HCT116 (cell line): ENCODE results near the gene DNAH5. TPM values are rescaled to one million over a fixed set of nuclear protein-coding genes. Genes with fewer than 3 reads are reported as not detected.

Experiments used
- ATAC-seq: fragments of 200-7000 bp; cut with Tn5 transposase; 2 replicates; pipeline ENCODE4 v1.9.1; 2020; ENCODE audit warnings: mild to moderate bottlenecking, moderate library complexity
- BruUV-seq: library from RNA; stranded (reverse); fragments of 400-500 nt; replicated peaks from 2 replicates; lab custom pipeline; 2021; lab: Mats Ljungman, UMichigan
- CTCF ChIA-PET: fragments of 300-600 bp; sonication (Branson Sonifier 250); formaldehyde crosslinking; loops from one replicate; lab custom pipeline; 2021; ENCODE audit warnings: antibody characterized with exemption; lab: Charles Lee
- POLR2A ChIA-PET: fragments of 300-600, 350-600 bp; sonication (Branson Sonifier 250); formaldehyde crosslinking; loops from one replicate; lab custom pipeline; 2021; ENCODE audit warnings: antibody characterized with exemption; lab: Charles Lee
- RAD21 ChIA-PET, 2 experiments: fragments of 300-600 bp; sonication (Branson Sonifier 250); formaldehyde crosslinking; loops; one replicate each; lab custom pipeline; 2023; ENCODE audit warnings: low total read pairs in 2 of 2; ENCODE audit not compliant: uncharacterized antibody in 2 of 2, unreplicated experiment in 2 of 2, low non-redundant PET in 1 of 2; lab: Charles Lee
- DNase-seq: peaks from one replicate; pipeline ENCODE4 v3.0.0-alpha.2; 2010; ENCODE audit warnings: low read depth, low spot score
- H2AFZ ChIP-seq: fragments of 200-600 bp; shearing (Covaris generic), sonication (generic); 2 replicates; pipeline ENCODE4 v1.6.1; 2017; ENCODE audit warnings: low read depth, mixed run types, mixed read lengths, antibody characterized with exemption, low read length; ENCODE audit not compliant: poor library complexity, severe bottlenecking
- H3K27ac ChIP-seq: 2 replicates; pipeline ENCODE4 v1.5.1; 2012; ENCODE audit warnings: low read depth, low read length
- H3K27me3 ChIP-seq: fragments of 200-600 bp; sonication (generic); 2 replicates; pipeline ENCODE4 v1.6.1; 2016; ENCODE audit warnings: mixed run types, low read length, mixed read lengths; ENCODE audit not compliant: insufficient read depth
- H3K36me3 ChIP-seq, 2 experiments: fragments of 200-500 bp in 1 of 2; fragments of 200-600 bp in 1 of 2; sonication (Bioruptor generic) in 1 of 2; sonication (generic) in 1 of 2; 2 replicates each; pipeline versions ENCODE4 v1.5.1 to v1.6.1; 2014 to 2016; ENCODE audit warnings: low read length in 2 of 2, inconsistent platforms in 1 of 2, mixed read lengths in 1 of 2, mixed run types in 1 of 2; ENCODE audit not compliant: insufficient read depth in 2 of 2, control insufficient read depth in 1 of 2
- H3K4me1 ChIP-seq, 2 experiments: fragments of 200-600 bp in 1 of 2; sonication (generic) in 1 of 2; 2 replicates each; pipeline versions ENCODE4 v1.5.1 to v1.6.1; 2012 to 2017; ENCODE audit warnings: low read length in 2 of 2, inconsistent platforms in 1 of 2, mild to moderate bottlenecking in 1 of 2, mixed read lengths in 1 of 2, mixed run types in 1 of 2, moderate library complexity in 1 of 2; ENCODE audit not compliant: insufficient read depth in 2 of 2, control insufficient read depth in 1 of 2
- H3K4me2 ChIP-seq: fragments of 200-600 bp; sonication (generic); 2 replicates; pipeline ENCODE4 v1.6.1; 2017; ENCODE audit warnings: mixed run types, low read length, mixed read lengths
- H3K4me3 ChIP-seq, 2 experiments: fragments of 200-600 bp in 1 of 2; sonication (generic) in 1 of 2; replicated peaks in 1 of 2; 2 replicates each; pipeline ENCODE4 v1.5.1; 2011 to 2016; ENCODE audit warnings: low read length in 2 of 2, control low read depth in 1 of 2, low read depth in 1 of 2, mild to moderate bottlenecking in 1 of 2, mixed read lengths in 1 of 2, mixed run types in 1 of 2
- H3K79me2 ChIP-seq: fragments of 200-600 bp; sonication (generic); 2 replicates; pipeline ENCODE4 v1.6.1; 2017; ENCODE audit warnings: mild to moderate bottlenecking, mixed run types, low read length, moderate library complexity, mixed read lengths; ENCODE audit not compliant: insufficient read depth
- H3K9ac ChIP-seq: fragments of 200-600 bp; sonication (generic); 2 replicates; pipeline ENCODE4 v1.6.1; 2016; ENCODE audit warnings: low read length, mixed read lengths
- H3K9me2 ChIP-seq: fragments of 200-600 bp; sonication (generic), shearing (Covaris generic); 2 replicates; pipeline ENCODE4 v1.6.1; 2017; ENCODE audit warnings: mixed run types, mild to moderate bottlenecking, moderate library complexity; ENCODE audit not compliant: insufficient read depth
- H3K9me3 ChIP-seq, 2 experiments: fragments of 200-500 bp in 1 of 2; fragments of 200-600 bp in 1 of 2; sonication (Bioruptor generic) in 1 of 2; sonication (generic) in 1 of 2; 2 replicates each; pipeline ENCODE4 v1.6.1; 2014 to 2017; ENCODE audit warnings: low read length in 2 of 2, mixed read lengths in 2 of 2, inconsistent platforms in 1 of 2, low read depth in 1 of 2, mild to moderate bottlenecking in 1 of 2, mixed run types in 1 of 2, moderate library complexity in 1 of 2; ENCODE audit not compliant: control insufficient read depth in 1 of 2, insufficient read depth in 1 of 2
- H4K20me1 ChIP-seq: fragments of 200-600 bp; sonication (generic), shearing (Covaris generic); 2 replicates; pipeline ENCODE4 v1.6.1; 2017; ENCODE audit warnings: mixed run types, mild to moderate bottlenecking, moderate library complexity; ENCODE audit not compliant: insufficient read depth
- CTCF ChIP-seq, 3 experiments: fragments of 200-600 bp in 1 of 3; sonication (generic) in 1 of 3; IDR thresholded peaks in 2 of 3; conservative IDR thresholded peaks in 1 of 3; 2 replicates each; pipeline ENCODE4 v1.5.1; 2012 to 2017; ENCODE audit warnings: low read depth in 2 of 3, low read length in 2 of 3, antibody characterized with exemption in 1 of 3, borderline replicate concordance in 1 of 3, control low read depth in 1 of 3, mild to moderate bottlenecking in 1 of 3, mixed read lengths in 1 of 3, mixed run types in 1 of 3, moderate library complexity in 1 of 3; ENCODE audit not compliant: insufficient read depth in 1 of 3
- EGR1 ChIP-seq: IDR thresholded peaks from 2 replicates; pipeline ENCODE4 v1.6.1; 2012; ENCODE audit warnings: low read depth
- EZH2 ChIP-seq: fragments of 200-600 bp; sonication (generic); IDR thresholded peaks from 2 replicates; pipeline ENCODE4 v1.6.1; 2017; ENCODE audit warnings: antibody characterized with exemption, mixed run types
- JUND ChIP-seq: IDR thresholded peaks from 2 replicates; pipeline ENCODE4 v1.6.1; 2012
- POLR2AphosphoS5 ChIP-seq: IDR thresholded peaks from 2 replicates; pipeline ENCODE4 v1.6.1; 2011; ENCODE audit warnings: mild to moderate bottlenecking, low read depth, low read length, moderate library complexity
- YY1 ChIP-seq: IDR thresholded peaks from 2 replicates; pipeline ENCODE4 v1.6.1; 2011; ENCODE audit warnings: low read length, low read depth, moderate library complexity, mild to moderate bottlenecking; ENCODE audit not compliant: insufficient replicate concordance; ENCODE audit errors: extremely low read depth
- ZBTB33 ChIP-seq: IDR thresholded peaks from 2 replicates; pipeline ENCODE4 v1.6.1; 2011; ENCODE audit warnings: mild to moderate bottlenecking, low read length, moderate library complexity; ENCODE audit not compliant: insufficient replicate concordance; ENCODE audit errors: extremely low read depth
- intact Hi-C: fragments of 100-400 bp; cut with micrococcal nuclease; formaldehyde crosslinking; loops from 2 replicates; pipeline ENCODE4 v1.10.0; 2022
- total RNA-seq: library from RNA; stranded (reverse); gene quantifications from one replicate; pipeline ENCODE4 v1.2.1, GENCODE V29; 2021; ENCODE audit not compliant: unreplicated experiment
- TF ChIP-seq, protein P1 (sequence below): IDR thresholded peaks from 2 replicates; pipeline ENCODE4 v1.6.1; 2012
- TF ChIP-seq, protein P2 (sequence below): IDR thresholded peaks from 2 replicates; pipeline ENCODE4 v1.6.1; 2012; ENCODE audit warnings: low read depth

DNAH5 gene
- total RNA-seq, 1 experiment from 2014 or later = 0.37 TPM

DNA sequence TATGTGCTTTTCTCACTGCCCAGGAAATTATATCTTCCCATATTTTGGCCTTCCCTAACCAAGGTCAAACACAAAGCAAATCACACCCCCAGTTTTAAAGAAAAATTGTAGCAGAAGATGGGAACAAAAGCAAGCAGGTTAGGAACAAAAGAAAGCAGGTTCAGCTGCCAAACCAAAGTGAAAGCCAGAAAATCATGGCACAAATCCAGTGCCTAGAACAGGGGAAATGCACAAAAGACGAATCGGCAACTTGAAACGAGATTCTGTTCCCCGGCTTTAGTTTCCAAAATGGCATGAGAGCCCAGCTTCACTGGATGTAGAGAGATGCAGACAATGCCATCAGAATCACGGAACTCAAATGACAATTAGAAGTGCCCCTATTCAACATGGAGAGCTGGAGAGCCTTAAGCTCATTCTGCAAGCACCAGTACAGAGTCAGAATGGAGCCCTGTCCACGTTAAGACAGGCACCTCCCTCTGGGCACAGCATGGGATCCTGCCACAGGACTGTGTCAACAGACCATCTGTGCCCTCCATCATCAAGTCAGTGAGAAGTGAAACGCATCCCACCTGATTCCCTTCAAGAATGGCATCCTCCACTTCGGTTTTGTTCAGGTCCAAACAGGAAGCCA is 13.8 kb downstream of the DNAH5 start:
- no peak for TF ChIP-seq YY1
- TF ChIP-seq, protein P1, sequence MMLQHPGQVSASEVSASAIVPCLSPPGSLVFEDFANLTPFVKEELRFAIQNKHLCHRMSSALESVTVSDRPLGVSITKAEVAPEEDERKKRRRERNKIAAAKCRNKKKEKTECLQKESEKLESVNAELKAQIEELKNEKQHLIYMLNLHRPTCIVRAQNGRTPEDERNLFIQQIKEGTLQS = no peak
- TF ChIP-seq, protein P2, sequence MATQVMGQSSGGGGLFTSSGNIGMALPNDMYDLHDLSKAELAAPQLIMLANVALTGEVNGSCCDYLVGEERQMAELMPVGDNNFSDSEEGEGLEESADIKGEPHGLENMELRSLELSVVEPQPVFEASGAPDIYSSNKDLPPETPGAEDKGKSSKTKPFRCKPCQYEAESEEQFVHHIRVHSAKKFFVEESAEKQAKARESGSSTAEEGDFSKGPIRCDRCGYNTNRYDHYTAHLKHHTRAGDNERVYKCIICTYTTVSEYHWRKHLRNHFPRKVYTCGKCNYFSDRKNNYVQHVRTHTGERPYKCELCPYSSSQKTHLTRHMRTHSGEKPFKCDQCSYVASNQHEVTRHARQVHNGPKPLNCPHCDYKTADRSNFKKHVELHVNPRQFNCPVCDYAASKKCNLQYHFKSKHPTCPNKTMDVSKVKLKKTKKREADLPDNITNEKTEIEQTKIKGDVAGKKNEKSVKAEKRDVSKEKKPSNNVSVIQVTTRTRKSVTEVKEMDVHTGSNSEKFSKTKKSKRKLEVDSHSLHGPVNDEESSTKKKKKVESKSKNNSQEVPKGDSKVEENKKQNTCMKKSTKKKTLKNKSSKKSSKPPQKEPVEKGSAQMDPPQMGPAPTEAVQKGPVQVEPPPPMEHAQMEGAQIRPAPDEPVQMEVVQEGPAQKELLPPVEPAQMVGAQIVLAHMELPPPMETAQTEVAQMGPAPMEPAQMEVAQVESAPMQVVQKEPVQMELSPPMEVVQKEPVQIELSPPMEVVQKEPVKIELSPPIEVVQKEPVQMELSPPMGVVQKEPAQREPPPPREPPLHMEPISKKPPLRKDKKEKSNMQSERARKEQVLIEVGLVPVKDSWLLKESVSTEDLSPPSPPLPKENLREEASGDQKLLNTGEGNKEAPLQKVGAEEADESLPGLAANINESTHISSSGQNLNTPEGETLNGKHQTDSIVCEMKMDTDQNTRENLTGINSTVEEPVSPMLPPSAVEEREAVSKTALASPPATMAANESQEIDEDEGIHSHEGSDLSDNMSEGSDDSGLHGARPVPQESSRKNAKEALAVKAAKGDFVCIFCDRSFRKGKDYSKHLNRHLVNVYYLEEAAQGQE = no peak
- POLR2A ChIA-PET = no interaction called here
- RAD21 ChIA-PET = no interaction called here
- H3K27ac ChIP-seq = no peak overlapping the region
- intact Hi-C loops = no loop called here
- H3K79me2 ChIP-seq = no peaks in the 10 kb centered on the region
- no peak overlapping the region for H2AFZ ChIP-seq
- DNase-seq = no peak
- H3K9me3 ChIP-seq = no peaks in the 10 kb centered on the region
- no peaks in the 10 kb centered on the region for H3K36me3 ChIP-seq
- H4K20me1 ChIP-seq = no peaks in the 10 kb centered on the region
- H3K27me3 ChIP-seq = peaks cover 12% of the 10 kb centered on the region; the same call in 1 of the 2 replicates
- no peaks in the 10 kb centered on the region for H3K4me1 ChIP-seq
- no peaks in the 10 kb centered on the region for H3K9me2 ChIP-seq
- ATAC-seq = no peak
- no peak overlapping the region for H3K4me2 ChIP-seq
- H3K9ac ChIP-seq = no peak overlapping the region
- CTCF ChIA-PET = no interaction called here
- no TSS peak for BruUV-seq
- H3K4me3 ChIP-seq = no peak overlapping the region

DNA sequence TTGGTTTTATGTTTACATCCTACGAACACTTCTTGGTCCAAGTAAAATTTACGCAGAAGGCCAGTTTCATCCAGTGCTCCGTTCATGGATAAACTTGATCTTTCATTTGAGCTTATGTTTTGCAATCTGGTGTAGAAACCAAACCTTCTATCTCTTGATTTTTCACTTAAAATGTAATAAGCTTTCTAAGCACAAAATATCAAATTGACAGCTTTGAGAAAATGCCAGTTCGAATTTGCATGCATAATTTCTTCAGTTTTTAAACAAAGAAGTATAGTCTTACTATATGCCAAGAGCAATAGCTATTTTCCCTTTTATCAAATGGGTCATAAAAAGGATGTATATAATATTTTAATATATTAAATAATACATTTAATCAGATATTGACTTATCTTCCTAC is 17.8 kb downstream of the DNAH5 start:
- BruUV-seq = no TSS peak
- POLR2A ChIA-PET = no interaction called here
- H3K79me2 ChIP-seq = no peaks in the 10 kb centered on the region
- TF ChIP-seq ZBTB33 = no peak
- no peak for TF ChIP-seq POLR2AphosphoS5
- TF ChIP-seq CTCF (IDR thresholded peaks at IDR 0.05 in 2 of 3, conservative IDR thresholded peaks at IDR 0.05 in 1 of 3; ENCODE audit: borderline replicate concordance in 1 of 3, insufficient read depth in 1 of 3, low read depth in 2 of 3, low read length in 2 of 3) = no peak
- TF ChIP-seq, protein P1 = no peak
- no peak for TF ChIP-seq JUND
- no peak for TF ChIP-seq EGR1
- no peak for TF ChIP-seq EZH2

More for the DNA sequence above, 17.8 kb downstream of the DNAH5 start:
- H3K9me2 ChIP-seq = no peaks in the 10 kb centered on the region
- intact Hi-C loops = no loop called here
- DNase-seq (no peak), ATAC-seq (no peak)
- no peak overlapping the region for H3K27ac ChIP-seq
- no peaks in the 10 kb centered on the region for H4K20me1 ChIP-seq
- H3K27me3 ChIP-seq = peaks cover 5% of the 10 kb centered on the region; the same call in 1 of the 2 replicates
- no peak overlapping the region for H3K9ac ChIP-seq
- no peaks in the 10 kb centered on the region for H3K4me1 ChIP-seq
- no peaks in the 10 kb centered on the region for H3K9me3 ChIP-seq
- no peak overlapping the region for H3K4me3 ChIP-seq
- H2AFZ ChIP-seq = no peak overlapping the region
- CTCF ChIA-PET = no interaction called here
- H3K36me3 ChIP-seq = no peaks in the 10 kb centered on the region
- H3K4me2 ChIP-seq = no peak overlapping the region
- RAD21 ChIA-PET = no interaction called here
